Erythroblast (primary cell): Measurements from ENCODE around the gene CD3D.

Source experiments
- DNase-seq, 2 experiments: peaks; one replicate each; lab custom pipeline; 2025; lab: John Stamatoyannopoulos, UW
- GATA1 ChIP-seq: IDR thresholded peaks from 2 replicates; pipeline ENCODE4 v1.6.1; 2011; ENCODE audit warnings: low read depth, mild to moderate bottlenecking, control low read depth, low read length, moderate library complexity
- POLR2A ChIP-seq: IDR thresholded peaks from 2 replicates; pipeline ENCODE4 v1.6.1; 2011; ENCODE audit warnings: mild to moderate bottlenecking, low read length

CD3D gene

DNA sequence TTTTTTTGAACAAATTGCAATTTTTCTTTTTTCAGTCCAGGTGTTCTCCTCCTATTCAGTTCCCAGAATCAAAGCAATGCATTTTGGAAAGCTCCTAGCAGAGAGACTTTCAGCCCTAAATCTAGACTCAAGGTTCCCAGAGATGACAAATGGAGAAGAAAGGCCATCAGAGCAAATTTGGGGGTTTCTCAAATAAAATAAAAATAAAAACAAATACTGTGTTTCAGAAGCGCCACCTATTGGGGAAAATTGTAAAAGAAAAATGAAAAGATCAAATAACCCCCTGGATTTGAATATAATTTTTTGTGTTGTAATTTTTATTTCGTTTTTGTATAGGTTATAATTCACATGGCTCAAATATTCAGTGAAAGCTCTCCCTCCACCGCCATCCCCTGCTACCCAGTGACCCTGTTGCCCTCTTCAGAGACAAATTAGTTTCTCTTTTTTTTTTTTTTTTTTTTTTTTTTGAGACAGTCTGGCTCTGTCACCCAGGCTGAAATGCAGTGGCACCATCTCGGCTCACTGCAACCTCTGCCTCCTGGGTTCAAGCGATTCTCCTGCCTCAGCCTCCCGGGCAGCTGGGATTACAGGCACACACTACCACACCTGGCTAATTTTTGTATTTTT, 10.7 kb upstream of the CD3D start:
- peak; percentile 8 to 35 for DNase-seq
- TF ChIP-seq POLR2A = no peak

DNA sequence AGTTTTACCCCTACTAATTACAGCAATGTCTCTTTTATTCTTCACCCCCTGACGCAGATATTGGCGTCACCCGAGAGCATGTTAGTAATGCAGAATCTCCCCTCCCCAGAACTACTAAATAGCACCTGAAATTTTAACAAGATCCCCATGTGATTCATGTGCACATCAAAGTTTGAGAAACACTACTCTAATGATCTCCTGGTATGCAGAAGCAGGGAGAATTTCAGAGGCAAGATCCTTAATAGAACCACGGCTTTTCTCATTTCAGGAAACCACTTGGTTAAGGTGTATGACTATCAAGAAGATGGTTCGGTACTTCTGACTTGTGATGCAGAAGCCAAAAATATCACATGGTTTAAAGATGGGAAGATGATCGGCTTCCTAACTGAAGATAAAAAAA, 7.0 kb upstream of the CD3D start:
- no peak for DNase-seq
- TF ChIP-seq GATA1 (no peak), POLR2A (no peak)

DNA sequence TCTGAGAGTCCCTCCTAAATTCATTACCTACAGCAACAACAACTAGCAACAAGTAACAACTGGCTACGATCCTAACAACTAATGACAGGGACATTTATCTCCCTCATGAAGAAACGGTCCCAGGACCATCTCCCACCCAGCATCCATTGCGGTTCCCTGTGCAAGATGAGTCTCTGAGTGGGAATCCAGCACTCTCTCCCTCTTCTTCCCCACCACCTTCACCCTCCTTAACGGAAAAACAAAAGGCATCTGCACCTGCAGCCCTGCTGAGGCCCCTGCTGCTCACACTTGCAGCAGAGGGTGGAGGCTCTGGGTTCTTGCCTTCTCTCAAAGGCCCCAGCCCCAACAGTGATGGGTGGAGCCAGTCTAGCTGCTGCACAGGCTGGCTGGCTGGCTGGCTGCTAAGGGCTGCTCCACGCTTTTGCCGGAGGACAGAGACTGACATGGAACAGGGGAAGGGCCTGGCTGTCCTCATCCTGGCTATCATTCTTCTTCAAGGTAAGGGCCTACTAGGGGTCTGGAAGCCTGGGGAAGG, 1.5 kb upstream of the CD3D start, which contains the start of gene CD3G:
Gene CD3G (plus strand): TSS at position 364 of the 535 bp plus-strand sequence. CDS start 80 bp downstream, at position 444.
- no peak for DNase-seq
- TF ChIP-seq GATA1 (no peak), POLR2A (no peak)

DNA sequence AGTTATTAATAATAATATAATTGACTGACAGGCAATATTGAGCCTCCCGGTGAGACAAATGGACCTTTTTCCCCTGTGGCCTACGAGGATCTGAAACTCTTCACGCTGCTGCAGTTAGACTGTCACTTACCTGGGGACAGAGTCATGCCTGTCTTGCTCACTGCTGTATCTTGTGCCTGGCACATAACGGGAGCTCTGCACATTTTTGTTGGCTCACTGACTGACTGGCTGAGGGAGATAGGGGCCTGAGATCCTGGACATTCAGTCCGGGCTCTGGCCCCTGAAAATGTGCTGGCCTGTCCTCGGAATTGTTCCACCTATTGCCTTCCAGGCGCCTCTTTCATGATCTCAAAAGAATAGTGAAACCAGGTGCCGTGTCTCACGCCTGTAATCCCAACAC, 743 bp upstream of the CD3D start:
- no peak for TF ChIP-seq GATA1
- no peak for TF ChIP-seq POLR2A
- DNase-seq = no peak

DNA sequence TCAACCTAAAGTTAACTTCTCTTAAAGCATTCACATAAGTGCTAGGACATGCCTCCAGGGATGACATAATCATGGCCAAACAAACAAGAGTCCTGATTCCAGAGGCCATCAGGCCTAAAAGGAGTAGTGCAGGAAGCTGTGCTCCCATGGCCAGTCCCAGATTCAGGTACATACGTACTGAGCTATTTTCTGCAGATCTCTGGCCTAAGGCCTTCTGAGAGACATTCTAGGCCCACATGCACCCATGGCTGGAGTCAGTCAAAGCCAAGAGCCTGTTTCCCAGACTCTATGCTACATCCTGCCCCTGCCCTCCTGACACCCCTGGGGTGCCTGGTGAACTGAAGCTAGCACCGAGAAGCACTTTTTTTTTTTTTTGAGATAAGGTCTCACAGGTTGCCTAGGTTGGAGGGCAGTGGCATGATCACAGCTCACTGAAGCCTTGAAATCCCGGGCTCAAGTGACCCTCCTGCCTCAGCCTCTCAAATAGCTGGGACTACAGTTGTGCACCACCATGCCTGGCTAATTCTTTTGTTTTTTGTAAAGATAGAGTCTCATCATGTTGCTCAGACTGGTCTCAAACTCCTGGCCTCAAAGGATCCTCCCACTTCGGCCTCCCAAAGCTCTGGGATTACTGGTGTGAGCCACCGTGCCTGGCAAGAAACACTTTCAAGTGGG, 553 bp downstream of the CD3D start:
- DNase-seq = no peak
- TF ChIP-seq GATA1 (no peak), POLR2A (no peak)

DNA sequence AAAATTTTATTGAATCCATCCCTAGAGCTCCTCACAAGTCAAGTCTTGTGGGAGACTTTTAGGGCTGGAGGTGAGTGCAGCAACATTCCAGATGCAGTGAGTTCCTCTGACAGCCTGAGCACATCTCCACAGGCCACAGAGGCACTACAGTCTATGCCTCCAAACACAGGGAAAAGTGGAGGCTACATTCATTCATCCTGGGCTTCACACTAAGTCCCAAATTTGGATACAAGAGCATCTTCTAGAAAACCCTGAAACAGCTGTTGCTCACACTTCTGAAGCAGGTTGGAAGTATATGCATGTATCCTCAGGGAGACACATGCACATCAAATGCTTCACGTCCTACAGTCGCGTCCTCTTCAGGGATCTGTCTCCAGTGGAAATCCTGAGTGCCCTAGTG, 1.2 kb downstream of the CD3D start:
- no peak for DNase-seq

DNA sequence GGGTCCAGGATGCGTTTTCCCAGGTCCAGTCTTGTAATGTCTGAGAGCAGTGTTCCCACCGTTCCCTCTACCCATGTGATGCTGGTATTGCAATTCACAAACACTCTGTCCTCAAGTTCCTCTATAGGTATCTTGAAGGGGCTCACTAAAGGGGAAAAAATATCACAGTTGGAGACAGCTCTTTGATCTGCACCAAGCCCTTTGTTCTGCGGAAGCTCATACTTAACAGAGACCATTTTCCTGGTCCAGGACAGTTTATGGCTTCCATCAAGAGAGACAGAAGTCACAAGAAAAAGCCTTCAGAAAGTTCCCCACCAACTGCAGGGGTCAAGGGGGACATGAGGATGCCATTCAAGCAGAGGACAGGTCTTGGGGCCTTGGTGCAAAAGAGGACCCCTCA, 2.1 kb downstream of the CD3D start:
- no peak for DNase-seq
- TF ChIP-seq GATA1 = no peak
- TF ChIP-seq POLR2A = no peak

More for the DNA sequence above, 1.2 kb downstream of the CD3D start:
- TF ChIP-seq GATA1 (no peak), POLR2A (no peak)

DNA sequence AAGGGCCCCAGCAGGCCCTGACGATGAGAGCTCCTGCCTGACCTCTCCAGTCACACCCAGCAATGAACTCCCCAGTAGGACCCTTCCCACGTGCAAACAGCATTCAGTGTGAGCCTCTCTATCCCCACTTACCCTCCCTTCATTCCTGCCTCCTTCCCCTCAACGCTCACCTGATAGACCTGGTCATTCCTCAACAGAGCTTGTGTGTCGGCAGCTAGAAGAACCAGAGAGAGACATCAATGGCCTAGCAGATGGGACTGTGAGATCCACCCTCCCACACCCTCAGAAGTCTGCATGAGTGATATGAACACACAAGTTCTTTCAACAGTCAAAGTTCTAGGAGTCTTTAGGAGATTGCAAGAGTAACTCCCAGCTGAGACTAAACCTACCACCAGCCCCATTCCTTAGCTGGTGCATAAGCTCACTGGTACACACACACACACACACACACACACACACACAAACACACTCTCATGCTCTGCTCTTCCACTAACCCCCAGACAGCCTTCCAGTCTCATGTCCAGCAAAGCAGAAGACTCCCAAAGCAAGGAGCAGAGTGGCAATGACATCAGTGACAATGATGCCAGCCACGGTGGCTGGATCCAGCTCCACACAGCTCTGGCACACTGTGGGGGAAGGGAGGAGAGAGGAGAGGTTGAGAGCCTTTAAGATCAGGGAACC, 3.1 kb downstream of the CD3D start:
- TF ChIP-seq GATA1 (no peak), POLR2A (no peak)
- DNase-seq = peak; percentile 21 to 42

DNA sequence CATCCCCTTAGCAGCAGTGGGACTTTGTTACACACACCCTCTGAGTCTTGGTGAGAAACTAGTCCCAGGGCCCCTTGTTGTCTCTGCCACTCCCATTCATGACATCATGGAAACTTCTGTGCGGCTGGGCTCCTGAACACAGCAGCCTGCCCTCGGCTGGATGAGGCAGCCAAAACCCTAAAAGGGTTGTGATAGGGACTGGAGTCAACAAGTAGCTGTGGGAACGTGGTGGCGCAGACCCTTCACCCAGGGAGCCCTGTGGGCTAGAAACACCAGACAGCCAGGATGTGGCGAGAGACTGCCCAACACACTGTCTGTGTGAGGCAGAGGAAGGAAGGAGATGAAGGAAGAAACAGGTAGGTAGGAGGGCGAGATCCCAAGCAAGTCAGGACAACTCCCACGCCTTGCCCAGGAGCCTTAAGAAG, 3.9 kb downstream of the CD3D start:
- peak; percentile 73 to 79 for DNase-seq
- TF ChIP-seq POLR2A (no peak), GATA1 (no peak)

DNA sequence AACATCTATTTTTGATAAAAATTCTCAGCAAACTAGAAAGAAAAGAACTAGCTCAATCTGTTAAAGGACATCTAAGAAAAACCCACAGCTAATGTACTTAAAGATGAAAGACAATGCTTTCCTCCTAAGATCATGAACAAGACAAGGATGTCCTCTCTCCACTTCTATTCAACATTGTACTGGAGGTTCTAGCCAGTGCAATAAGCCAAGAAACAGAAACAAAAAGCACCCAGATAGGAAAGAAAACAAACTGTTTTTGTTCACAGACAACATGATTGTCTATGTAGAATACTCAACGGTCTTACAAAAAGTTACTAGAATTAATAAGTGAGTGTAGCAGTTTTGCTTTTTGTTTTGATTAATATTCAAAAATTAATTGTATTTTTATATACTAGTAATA, 7.8 kb downstream of the CD3D start:
- no peak for DNase-seq
- TF ChIP-seq POLR2A (no peak), GATA1 (no peak)

DNA sequence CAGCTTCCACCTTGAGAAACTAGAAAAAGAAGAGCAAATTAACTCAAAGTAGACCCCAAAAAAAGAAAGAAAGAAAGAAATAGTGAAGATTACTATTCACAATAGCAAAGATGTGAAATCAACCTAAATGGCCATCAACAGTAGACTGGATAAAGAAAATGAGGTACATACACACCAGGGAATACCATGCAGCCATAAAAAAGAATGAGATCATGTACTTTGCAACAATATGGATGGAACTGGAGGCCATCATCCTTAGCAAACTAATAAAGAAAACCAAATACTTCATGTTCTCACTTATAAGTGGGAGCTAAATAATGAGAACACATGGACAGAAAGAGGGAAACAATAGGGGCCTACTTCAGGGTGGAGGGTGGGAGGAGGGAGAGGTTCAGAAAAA, 13.8 kb downstream of the CD3D start:
- no peak for TF ChIP-seq POLR2A
- no peak for DNase-seq

DNA sequence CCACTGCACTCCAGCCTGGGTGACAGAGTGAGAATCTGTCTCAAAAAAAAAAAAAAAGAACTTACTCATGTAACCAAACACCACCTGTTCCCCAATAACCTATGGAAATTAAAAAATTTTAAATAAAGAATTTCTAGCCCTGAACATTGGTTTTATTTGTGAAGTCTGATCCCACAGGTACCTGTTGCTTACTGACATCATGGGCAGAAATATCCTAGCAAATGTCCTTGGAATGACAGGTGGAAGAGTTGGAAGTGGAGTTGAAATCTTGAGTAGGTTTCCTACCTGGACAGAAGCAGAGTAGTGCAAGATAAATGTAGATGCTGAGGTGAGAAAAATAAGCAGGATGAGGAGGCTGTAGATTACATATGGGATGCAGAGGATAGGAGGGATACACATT, 17.2 kb downstream of the CD3D start:
- TF ChIP-seq POLR2A = no peak
- no peak for TF ChIP-seq GATA1

DNA sequence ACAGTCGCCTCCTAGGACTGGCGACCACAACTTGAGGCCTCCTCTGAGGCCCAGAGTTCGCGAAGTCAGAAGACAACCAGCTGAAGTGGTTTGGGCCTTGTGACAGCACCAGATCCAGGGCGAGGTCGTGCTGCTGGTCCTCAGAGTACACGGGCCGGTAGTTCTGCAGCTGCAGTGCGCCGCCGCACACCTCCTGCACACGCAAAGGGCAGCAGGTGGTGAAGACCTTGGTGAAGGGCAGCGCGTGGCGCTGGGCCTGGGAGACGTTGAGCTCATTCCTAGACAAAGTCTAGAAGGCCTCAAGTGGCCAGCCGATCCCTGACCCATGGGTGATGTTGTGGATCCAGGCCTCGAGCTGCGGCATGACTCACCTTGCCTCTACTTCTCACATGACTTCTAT, 19.8 kb downstream of the CD3D start:
- TF ChIP-seq GATA1 (no peak), POLR2A (no peak)
- no peak for DNase-seq

More for the DNA sequence above, 17.2 kb downstream of the CD3D start:
- no peak for DNase-seq
